HK-2 (cell line): ENCODE measurements around the gene BPIFA3.
"Not testable (repeated sequence)": the region's sequence is repeated elsewhere in the genome, so short reads cannot be mapped to it uniquely, and the experiment has no call there.

Source experiments
- DNase-seq: peaks from one replicate; pipeline ENCODE4 v3.0.0-alpha.2; 2018; ENCODE audit not compliant: unreplicated experiment

Gene BPIFA3

DNA sequence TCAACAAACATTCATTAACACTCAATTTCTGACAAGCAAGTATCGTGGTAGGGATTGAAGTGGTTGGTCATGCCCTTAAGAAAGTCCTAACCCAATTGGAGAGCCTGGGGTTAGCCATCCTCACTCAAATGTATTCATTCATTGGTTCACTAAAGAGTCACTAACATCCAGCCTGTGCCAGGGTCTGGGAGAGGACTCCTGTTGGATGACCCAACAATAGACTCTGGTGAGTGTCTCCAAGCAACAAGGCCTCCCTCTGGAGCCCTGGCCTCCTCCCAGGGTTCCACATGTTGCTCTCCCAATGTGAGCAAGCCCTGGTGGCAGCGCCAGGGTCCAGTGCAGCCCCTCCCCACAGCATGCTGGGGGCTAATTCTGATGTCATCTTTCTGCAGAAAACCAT lies at the start of gene BPIFA3:
Gene BPIFA3, plus strand, starts transcription at position 301 of the 400 bp plus-strand sequence. CDS start 185 bp downstream, outside the sequence.
- no peak for DNase-seq

DNA sequence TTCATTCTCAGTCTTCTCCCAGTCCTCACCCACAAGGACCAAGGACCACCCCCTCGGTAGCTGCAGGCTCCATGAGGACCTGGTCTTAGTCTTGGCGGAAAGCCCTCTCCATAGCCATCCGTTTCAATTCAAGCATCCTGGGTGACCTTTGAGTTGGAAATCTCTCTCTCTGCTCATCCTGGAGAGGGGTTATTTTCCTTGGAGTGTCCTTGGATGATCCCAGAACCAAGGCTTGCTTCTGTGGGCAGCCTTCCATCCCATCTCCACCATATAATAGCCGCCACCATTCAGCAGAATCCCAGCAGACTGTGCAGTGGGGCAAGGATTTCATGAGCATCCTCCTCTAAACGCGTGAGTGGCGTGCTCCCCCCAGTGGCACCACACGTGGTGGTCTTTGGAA lies 49.3 kb upstream of the BPIFA3 start, which contains the start of gene BPIFA2:
Gene BPIFA2, plus strand, starts transcription at position 301 of the 400 bp plus-strand sequence. CDS start 987 bp downstream, outside the sequence.
- DNase-seq = no peak

DNA sequence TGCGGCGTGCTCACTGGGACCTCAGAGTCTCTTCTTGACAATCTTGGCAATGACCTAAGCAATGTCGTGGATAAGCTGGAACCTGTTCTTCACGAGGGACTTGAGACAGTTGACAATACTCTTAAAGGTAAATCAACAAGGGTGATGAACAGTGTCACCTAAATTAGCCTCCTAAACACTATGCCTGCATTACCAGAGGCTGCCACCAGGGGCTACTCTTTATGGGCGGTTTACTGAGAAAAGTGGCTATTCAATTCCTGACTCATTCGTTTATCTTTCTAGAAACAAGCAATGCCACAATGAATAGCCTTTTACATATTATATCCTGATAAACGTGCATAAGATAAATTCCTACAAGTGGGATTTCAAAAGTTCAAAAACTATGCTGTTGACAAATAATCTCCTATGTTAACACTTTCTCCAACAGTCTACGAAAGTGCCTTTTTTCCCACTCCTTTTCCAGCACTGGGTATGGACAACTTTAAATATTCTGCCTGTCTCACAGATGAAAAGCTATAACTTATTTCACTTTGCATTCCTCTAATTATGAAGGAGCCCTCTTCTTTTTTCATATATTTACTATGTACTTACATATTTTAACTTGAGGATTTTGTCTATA lies 47.9 kb upstream of the BPIFA3 start:
- DNase-seq = peak; percentile 16

GRCh38 chr20:33172781-33173180 lies 44.4 kb upstream of the BPIFA3 start:
- no peak for DNase-seq

DNA sequence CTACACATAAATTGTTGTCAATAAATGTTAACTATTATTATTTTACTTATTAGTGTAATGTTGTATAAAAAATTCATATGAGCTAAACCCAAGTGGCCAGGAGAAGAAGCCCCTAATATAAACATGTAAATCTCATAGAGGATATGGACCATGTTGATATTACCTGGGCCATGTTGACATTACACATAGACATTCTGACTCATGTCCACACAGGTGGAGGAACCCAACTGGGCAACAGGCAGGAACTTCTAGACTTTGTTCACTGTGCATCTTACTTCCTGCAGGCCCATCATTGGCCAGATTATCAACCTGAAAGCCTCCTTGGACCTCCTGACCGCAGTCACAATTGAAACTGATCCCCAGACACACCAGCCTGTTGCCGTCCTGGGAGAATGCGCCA lies 42.0 kb upstream of the BPIFA3 start:
- DNase-seq = no peak

DNA sequence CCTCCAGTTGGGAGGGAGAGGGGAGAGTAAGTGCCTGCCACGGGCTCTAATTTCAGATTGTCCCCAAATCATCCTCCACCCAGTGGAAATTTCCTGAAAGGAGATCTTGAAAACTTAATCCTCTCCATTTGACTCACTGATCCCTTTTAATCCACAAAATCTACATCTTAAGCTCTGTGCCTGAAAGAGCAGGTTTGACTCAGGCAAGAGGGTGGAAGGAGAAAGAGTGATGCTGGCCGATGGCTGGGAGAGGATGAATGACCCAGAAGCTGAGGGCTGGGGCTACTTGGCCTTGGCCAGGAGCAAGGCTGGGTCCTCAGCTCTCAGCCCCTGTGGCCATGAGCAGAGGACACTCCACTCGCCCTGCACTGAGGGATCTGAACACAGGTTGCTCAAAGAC lies 41.1 kb upstream of the BPIFA3 start:
- DNase-seq = no peak

DNA sequence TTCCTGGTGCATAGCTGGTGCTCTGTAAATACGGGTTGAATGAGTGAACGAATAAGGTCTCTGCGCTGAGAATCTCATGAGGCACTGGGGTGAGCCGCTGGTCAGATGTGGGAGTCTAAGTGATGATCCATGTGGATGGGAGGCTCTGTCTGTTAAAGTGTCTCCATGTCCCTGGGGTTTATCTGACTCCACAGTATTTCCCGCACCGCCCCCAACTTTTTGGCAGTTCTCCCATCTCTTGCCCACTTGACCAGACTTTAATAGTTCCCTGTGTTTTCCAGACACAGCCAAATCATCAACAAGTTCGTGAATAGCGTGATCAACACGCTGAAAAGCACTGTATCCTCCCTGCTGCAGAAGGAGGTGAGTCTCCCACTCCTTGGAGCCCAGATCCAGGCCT lies 39.3 kb upstream of the BPIFA3 start:
- DNase-seq = no peak

GRCh38 chr20:33178726-33179125 lies 38.4 kb upstream of the BPIFA3 start:
- DNase-seq = no peak

DNA sequence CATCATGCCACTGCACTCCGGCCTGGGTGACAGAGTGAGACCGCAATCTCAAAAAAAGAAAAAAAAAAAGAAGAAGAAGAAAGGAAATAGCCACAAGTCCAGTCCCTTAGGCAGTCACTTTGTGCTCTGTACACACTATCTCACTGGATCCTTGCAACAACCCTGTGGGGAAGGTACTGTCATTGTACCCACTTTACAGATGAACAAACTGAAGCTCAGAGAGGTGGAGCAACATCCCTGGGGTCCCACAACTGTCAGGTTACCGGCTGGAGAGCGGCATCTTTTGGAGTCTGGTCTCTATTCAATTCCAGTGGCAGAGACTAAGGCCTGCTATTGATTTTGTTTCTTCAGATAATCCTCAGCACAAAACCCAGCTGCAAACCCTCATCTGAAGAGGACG lies 37.0 kb upstream of the BPIFA3 start:
- no peak for DNase-seq

DNA sequence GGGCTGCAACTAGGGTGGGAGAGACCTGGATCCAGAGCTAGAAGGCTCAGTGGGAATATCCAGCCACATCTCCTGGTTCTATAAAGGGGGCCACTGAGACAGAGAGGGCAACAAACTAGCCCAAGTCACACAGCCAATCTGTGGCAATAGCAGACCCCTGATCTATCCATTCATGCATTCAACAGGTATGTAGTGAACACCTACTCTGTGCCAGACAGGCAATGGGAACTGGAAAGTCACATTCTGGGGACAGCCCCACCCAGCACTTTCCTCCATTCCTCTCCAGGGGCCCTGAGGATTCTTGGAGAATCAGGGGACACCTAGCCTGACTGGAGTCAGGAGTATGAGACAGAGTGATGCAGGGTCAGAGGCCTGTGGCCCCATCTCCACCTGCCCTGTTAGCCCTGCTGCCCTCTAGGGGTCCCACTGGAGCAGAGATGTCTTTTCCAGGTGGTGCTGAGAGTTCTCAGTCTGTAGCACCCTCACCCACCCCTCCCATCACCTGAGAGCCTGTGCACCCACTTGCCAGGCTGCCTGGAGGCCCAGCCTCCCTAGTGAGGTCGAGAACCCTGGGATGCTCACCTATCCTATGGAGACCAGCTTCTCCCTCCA lies 35.6 kb upstream of the BPIFA3 start:
- no peak for DNase-seq

DNA sequence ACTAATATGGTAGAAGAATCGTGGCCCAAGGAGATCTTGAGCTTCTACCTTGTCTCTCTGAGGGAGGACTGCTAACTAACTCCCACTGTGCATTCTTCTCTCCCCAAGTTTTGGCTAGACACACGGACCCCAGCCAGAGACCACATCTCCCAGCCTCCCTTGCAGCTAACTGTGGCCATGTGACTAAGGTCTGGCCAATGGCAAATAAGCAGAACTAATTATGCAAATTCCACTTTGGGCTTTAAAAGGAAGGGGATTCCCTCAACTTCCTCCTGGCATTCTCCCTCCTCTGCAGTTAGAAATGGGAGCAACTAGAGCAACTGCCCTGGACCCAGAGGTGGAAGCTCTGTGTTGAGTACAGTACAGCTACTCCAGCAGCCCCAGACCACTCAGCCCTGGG lies 33.8 kb upstream of the BPIFA3 start:
- no peak for DNase-seq

DNA sequence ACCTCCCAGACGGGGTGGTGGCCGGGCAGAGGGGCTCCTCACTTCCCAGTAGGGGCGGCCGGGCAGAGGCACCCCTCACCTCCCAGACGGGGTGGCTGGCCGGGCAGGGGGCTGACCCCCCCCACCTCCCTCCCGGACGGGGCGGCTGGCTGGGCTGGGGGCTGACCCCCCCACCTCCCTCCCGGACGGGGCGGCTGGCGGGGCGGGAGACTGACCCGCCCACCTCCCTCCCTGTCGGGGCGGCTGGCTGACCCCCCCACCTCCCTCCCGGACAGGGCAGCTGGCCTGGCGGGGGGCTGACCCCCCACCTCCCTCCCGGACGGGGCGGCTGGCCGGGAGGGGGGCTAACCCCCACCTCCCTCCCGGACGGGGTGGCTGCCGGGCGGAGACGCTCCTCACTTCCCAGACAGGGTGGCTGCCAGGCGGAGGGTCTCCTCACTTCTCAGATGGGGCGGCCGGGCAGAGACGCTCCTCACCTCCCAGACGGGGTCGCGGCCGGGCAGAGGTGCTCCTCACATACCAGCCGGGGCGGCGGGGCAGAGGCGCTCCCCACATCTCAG lies 32.0 kb upstream of the BPIFA3 start:
- DNase-seq = not testable (repeated sequence)

DNA sequence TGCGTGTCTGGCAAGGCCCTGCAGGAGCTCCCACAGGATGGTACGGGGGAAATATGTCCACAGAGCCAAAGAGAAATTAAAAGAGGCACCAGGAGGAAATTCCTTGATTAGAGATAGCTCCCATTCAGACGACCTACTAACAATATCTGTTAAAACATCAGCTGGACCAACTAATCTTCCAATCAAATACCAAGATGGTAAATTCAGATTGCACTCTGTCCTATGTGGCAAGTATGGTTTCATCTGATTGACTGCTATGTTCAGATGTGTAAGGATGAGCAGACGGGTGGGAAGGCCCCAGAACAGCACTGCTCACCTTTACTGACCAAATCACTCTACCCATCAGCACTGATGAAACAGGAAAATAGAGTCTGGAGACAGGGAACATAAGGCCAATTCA lies 29.7 kb upstream of the BPIFA3 start:
- no peak for DNase-seq

DNA sequence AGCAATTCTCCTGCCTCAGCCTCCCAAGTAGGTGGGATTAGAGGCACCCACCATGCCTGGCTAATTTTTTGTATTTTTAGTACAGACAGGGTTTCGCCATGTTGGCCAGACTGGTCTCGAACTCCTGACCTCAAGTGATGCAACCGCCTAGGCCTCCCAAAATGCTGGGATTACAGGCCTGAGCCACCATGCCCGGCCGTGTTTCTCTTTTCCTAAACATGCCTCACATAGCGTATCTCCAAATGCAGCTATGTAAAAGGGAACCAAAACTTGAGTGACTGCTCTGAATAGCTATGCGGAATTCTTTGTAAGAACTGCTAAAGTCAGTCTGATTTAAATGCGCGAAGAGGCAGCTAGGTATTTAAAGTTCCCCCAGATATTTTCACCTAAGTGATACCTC lies 28.7 kb upstream of the BPIFA3 start:
- no peak for DNase-seq

DNA sequence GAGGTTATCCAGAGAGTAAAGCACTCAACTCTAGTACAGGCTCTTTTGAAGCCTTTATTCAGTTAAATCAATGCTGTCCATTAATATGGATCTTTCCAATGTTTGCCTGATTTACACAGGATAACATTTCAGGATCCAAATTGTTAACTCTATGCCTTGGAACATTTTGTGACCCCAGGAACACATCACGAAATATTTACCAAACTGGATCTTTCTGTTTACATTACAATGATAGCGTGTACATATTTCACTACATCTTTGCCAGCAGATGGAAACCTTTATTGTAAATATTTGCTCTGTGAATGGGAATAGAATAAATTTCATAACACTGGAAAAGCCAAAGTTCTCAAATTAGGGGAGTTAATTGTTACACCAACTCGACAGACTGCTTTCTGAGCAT lies 25.7 kb upstream of the BPIFA3 start:
- no peak for DNase-seq

DNA sequence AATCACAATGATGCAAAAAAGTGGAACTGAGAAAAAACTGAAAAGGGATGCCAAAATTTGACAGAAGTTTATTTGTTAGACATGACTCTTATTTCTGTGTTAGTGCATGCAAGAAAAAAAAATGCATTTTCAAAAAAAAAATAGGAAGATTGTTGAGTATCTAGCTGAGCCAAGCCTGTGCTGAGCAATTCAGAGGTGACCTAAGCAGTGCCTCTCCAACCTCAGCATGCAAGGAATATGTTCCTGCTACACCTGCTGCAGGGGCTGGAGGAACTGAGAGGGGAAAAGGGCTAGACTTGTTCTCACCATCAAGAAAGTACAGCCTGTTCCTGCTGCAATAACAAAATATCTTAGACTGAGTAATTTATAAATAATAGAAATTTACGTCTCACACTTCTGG lies 25.2 kb upstream of the BPIFA3 start:
- no peak for DNase-seq

- no peak for DNase-seq
These were observed 24.1 kb upstream of the BPIFA3 start for GRCh38 chr20:33192912-33193501.

DNA sequence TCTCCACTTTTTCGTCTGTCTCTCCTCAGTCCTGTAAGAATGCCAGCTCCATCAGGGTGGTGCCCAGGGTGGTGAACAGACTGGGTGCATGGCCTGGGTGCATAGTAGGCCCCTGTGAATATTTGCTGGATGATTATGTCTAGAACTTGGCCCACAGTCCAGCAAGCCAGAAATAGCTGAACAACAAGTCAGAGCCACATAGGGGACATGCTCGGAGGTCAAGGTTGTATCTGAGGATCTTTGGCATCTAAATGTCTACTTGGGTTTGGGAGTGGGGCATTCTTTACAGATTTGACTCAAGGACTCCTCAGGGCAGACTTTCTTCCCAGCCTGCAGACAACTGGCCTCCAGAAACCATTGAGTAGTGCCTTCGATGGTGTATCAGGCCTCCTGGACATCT lies 18.1 kb upstream of the BPIFA3 start:
- no peak for DNase-seq

GRCh38 chr20:33202451-33202850 lies 14.7 kb upstream of the BPIFA3 start:
- DNase-seq = no peak

- DNase-seq = no peak
These were observed 13.7 kb upstream of the BPIFA3 start for GRCh38 chr20:33203444-33203843.

DNA sequence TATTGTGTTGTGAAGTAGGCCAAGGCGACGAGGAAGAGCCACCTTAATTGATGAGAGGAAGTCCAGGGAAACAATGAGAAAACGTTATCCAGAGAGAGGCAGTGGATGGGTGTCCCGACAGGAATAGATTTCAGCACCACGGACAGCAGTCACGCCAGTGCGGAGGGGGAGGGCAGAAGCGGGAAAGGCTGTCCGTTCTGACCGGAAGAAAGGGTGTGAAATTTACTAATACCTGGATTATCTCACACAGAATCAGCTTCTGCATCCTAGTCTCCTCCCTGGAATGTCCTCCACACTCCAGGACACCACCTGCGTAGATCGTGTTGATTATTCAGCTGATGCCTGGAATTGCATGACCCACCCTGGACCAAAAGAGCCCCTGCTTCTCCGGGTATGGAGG lies 7.4 kb upstream of the BPIFA3 start:
- peak; percentile 82 for DNase-seq

GRCh38 chr20:33210371-33210770 lies 6.8 kb upstream of the BPIFA3 start:
- DNase-seq = no peak

GRCh38 chr20:33211817-33212424 lies 5.2 kb upstream of the BPIFA3 start:
- peak; percentile 34 for DNase-seq
